Central memory CD8-positive, alpha-beta T cell (primary cell): ENCODE results near the gene KAZN.

Experiments
- ATAC-seq: fragments of 150-1000 bp; cut with Tn5 transposase; replicated peaks from 2 replicates; pipeline ENCODE4 v1.10.0; 2022; ENCODE audit warnings: mild to moderate bottlenecking, moderate FRiP score, moderate number of reproducible peaks; ENCODE audit not compliant: poor library complexity, severe bottlenecking; ENCODE audit errors: extremely low read depth
- DNase-seq, 2 donors: peaks; one replicate each; pipeline ENCODE4 v3.0.0; 2021; ENCODE audit warnings: low spot score in 2 of 2
- H3K27ac Mint-ChIP-seq: one replicate; pipeline ENCODE4 v1.8.0; 2022; ENCODE audit warnings: low read depth, mild to moderate bottlenecking, moderate library complexity, mixed read lengths
- H3K27me3 Mint-ChIP-seq: one replicate; pipeline ENCODE4 v1.8.0; 2022; ENCODE audit warnings: mixed read lengths
- H3K36me3 Mint-ChIP-seq: one replicate; pipeline ENCODE4 v1.8.0; 2022; ENCODE audit warnings: mild to moderate bottlenecking, moderate library complexity, mixed read lengths; ENCODE audit not compliant: insufficient read depth
- H3K4me1 Mint-ChIP-seq: one replicate; pipeline ENCODE4 v1.8.0; 2022; ENCODE audit warnings: mixed read lengths
- H3K4me3 Mint-ChIP-seq: one replicate; pipeline ENCODE4 v1.8.0; 2022; ENCODE audit warnings: mild to moderate bottlenecking, moderate library complexity, mixed read lengths
- H3K9me3 Mint-ChIP-seq: one replicate; pipeline ENCODE4 v1.8.0; 2022; ENCODE audit warnings: mixed read lengths

KAZN gene

GRCh38 chr1:14855268-14855667 lies 256.8 kb downstream of the KAZN start:
- H3K9me3 Mint-ChIP-seq: no peaks in the 10 kb centered on the region
- no peak for DNase-seq
- ATAC-seq: no peak
- peaks cover 63% of the 10 kb centered on the region for H3K27me3 Mint-ChIP-seq
- no peaks in the 10 kb centered on the region for H3K4me1 Mint-ChIP-seq
- H3K27ac Mint-ChIP-seq: no peak overlapping the region
- no peaks in the 10 kb centered on the region for H3K36me3 Mint-ChIP-seq
- H3K4me3 Mint-ChIP-seq: no peak overlapping the region

- H3K27me3 Mint-ChIP-seq: peaks cover 67% of the 10 kb centered on the region
- DNase-seq: no peak
- no peaks in the 10 kb centered on the region for H3K36me3 Mint-ChIP-seq
- H3K27ac Mint-ChIP-seq: no peak overlapping the region
- H3K4me3 Mint-ChIP-seq: no peak overlapping the region
- no peaks in the 10 kb centered on the region for H3K4me1 Mint-ChIP-seq
- ATAC-seq: no peak
- no peaks in the 10 kb centered on the region for H3K9me3 Mint-ChIP-seq
Observed at GRCh38 chr1:14855801-14856200, 257.3 kb downstream of the KAZN start.

GRCh38 chr1:14857436-14858195 lies 259.1 kb downstream of the KAZN start:
- H3K36me3 Mint-ChIP-seq: no peaks in the 10 kb centered on the region
- DNase-seq (no peak), ATAC-seq (no peak)
- no peaks in the 10 kb centered on the region for H3K9me3 Mint-ChIP-seq
- H3K4me1 Mint-ChIP-seq: no peaks in the 10 kb centered on the region
- no peak overlapping the region for H3K27ac Mint-ChIP-seq
- H3K27me3 Mint-ChIP-seq: peaks cover 72% of the 10 kb centered on the region
- no peak overlapping the region for H3K4me3 Mint-ChIP-seq

- no peak for ATAC-seq
- Mint-ChIP-seq H3K27ac (no peak overlapping the region), H3K36me3 (no peaks in the 10 kb centered on the region), H3K4me3 (no peak overlapping the region), H3K4me1 (no peaks in the 10 kb centered on the region), H3K9me3 (no peaks in the 10 kb centered on the region), H3K27me3 (peaks cover 66% of the 10 kb centered on the region)
- no peak for DNase-seq
Observed at GRCh38 chr1:14862114-14862771, 263.8 kb downstream of the KAZN start.

- no peaks in the 10 kb centered on the region for H3K9me3 Mint-ChIP-seq
- H3K4me3 Mint-ChIP-seq: no peak overlapping the region
- ATAC-seq (no peak), DNase-seq (no peak)
- H3K27me3 Mint-ChIP-seq: peaks cover 54% of the 10 kb centered on the region
- no peaks in the 10 kb centered on the region for H3K36me3 Mint-ChIP-seq
- H3K4me1 Mint-ChIP-seq: no peaks in the 10 kb centered on the region
- H3K27ac Mint-ChIP-seq: no peak overlapping the region
Observed at GRCh38 chr1:14865106-14865505, 266.6 kb downstream of the KAZN start.

GRCh38 chr1:14866911-14867612 lies 268.6 kb downstream of the KAZN start:
- Mint-ChIP-seq H3K27me3 (peaks cover 59% of the 10 kb centered on the region), H3K36me3 (no peaks in the 10 kb centered on the region)

GRCh38 chr1:14869187-14869586 lies 270.7 kb downstream of the KAZN start:
- H3K9me3 Mint-ChIP-seq: no peaks in the 10 kb centered on the region
- no peak for ATAC-seq
- H3K36me3 Mint-ChIP-seq: no peaks in the 10 kb centered on the region

More at GRCh38 chr1:14866911-14867612, 268.6 kb downstream of the KAZN start:
- H3K4me3 Mint-ChIP-seq: no peak overlapping the region
- H3K27ac Mint-ChIP-seq: no peak overlapping the region
- no peaks in the 10 kb centered on the region for H3K4me1 Mint-ChIP-seq
- H3K9me3 Mint-ChIP-seq: no peaks in the 10 kb centered on the region
- ATAC-seq (no peak), DNase-seq (no peak)

GRCh38 chr1:14871218-14871970 lies 272.9 kb downstream of the KAZN start:
- DNase-seq (no peak), ATAC-seq (no peak)
- no peaks in the 10 kb centered on the region for H3K36me3 Mint-ChIP-seq
- no peaks in the 10 kb centered on the region for H3K9me3 Mint-ChIP-seq
- peaks cover 26% of the 10 kb centered on the region for H3K27me3 Mint-ChIP-seq
- H3K4me1 Mint-ChIP-seq: no peaks in the 10 kb centered on the region
- H3K27ac Mint-ChIP-seq: no peak overlapping the region
- H3K4me3 Mint-ChIP-seq: no peak overlapping the region

More at GRCh38 chr1:14869187-14869586, 270.7 kb downstream of the KAZN start:
- Mint-ChIP-seq H3K27me3 (peaks cover 42% of the 10 kb centered on the region), H3K27ac (no peak overlapping the region), H3K4me3 (no peak overlapping the region), H3K4me1 (no peaks in the 10 kb centered on the region)
- no peak for DNase-seq

- peaks cover 12% of the 10 kb centered on the region for H3K27me3 Mint-ChIP-seq
- H3K36me3 Mint-ChIP-seq: no peaks in the 10 kb centered on the region
- H3K4me1 Mint-ChIP-seq: no peaks in the 10 kb centered on the region
- no peak overlapping the region for H3K4me3 Mint-ChIP-seq
- H3K27ac Mint-ChIP-seq: no peak overlapping the region
- no peak for ATAC-seq
- no peak for DNase-seq
- H3K9me3 Mint-ChIP-seq: no peaks in the 10 kb centered on the region
Observed at GRCh38 chr1:14872762-14873161, 274.3 kb downstream of the KAZN start.

- DNase-seq (no peak), ATAC-seq (no peak)
- no peaks in the 10 kb centered on the region for H3K36me3 Mint-ChIP-seq
- no peaks in the 10 kb centered on the region for H3K4me1 Mint-ChIP-seq
- peaks cover 12% of the 10 kb centered on the region for H3K27me3 Mint-ChIP-seq
- no peaks in the 10 kb centered on the region for H3K9me3 Mint-ChIP-seq
- H3K27ac Mint-ChIP-seq: no peak overlapping the region
- no peak overlapping the region for H3K4me3 Mint-ChIP-seq
Observed at GRCh38 chr1:14873677-14874076, 275.2 kb downstream of the KAZN start.

GRCh38 chr1:14875524-14876509 lies 277.3 kb downstream of the KAZN start:
- Mint-ChIP-seq H3K27ac (no peak overlapping the region), H3K27me3 (peaks cover 12% of the 10 kb centered on the region), H3K36me3 (no peaks in the 10 kb centered on the region), H3K4me1 (no peaks in the 10 kb centered on the region), H3K9me3 (no peaks in the 10 kb centered on the region), H3K4me3 (no peak overlapping the region)
- no peak for DNase-seq
- ATAC-seq: no peak
